ENCODE results near the gene HIGD1B.

Gene HIGD1B

GRCh38 chr17:44840274-44840673 lies 7.4 kb upstream of the HIGD1B start:
- no peak for DNase-seq

- no peak for DNase-seq
Measured at GRCh38 chr17:44840936-44841335, 6.7 kb upstream of the HIGD1B start.

GRCh38 chr17:44842748-44843147 lies 4.9 kb upstream of the HIGD1B start:
- DNase-seq = no peak

GRCh38 chr17:44844390-44844830 lies 3.3 kb upstream of the HIGD1B start:
- no peak for DNase-seq

GRCh38 chr17:44846206-44846605 lies 1.5 kb upstream of the HIGD1B start:
- no peak for DNase-seq

GRCh38 chr17:44848257-44848795 lies 643 bp downstream of the HIGD1B start:
- DNase-seq = no peak

- DNase-seq = no peak
Measured at GRCh38 chr17:44848961-44849489, 1.3 kb downstream of the HIGD1B start.

- no peak for DNase-seq
Measured at GRCh38 chr17:44850025-44850424, 2.3 kb downstream of the HIGD1B start.

- no peak for DNase-seq
Measured at GRCh38 chr17:44850612-44851011, 2.9 kb downstream of the HIGD1B start.

- no peak for DNase-seq
Measured at GRCh38 chr17:44854192-44854591, 6.5 kb downstream of the HIGD1B start.

- DNase-seq = no peak
Measured at GRCh38 chr17:44859701-44860100, 12.0 kb downstream of the HIGD1B start.

GRCh38 chr17:44862278-44862914 lies 14.7 kb downstream of the HIGD1B start:
- no peak for DNase-seq

- no peak for DNase-seq
Measured at GRCh38 chr17:44863061-44863918, 15.6 kb downstream of the HIGD1B start.

- no peak for DNase-seq
Measured at GRCh38 chr17:44864831-44865230, 17.1 kb downstream of the HIGD1B start.

- peak; percentile 51 for DNase-seq
Measured at GRCh38 chr17:44865231-44865660, 17.6 kb downstream of the HIGD1B start.

- no peak for DNase-seq
Measured at GRCh38 chr17:44865931-44866330, 18.2 kb downstream of the HIGD1B start.

- no peak for DNase-seq
Measured at GRCh38 chr17:44867841-44868240, 20.2 kb downstream of the HIGD1B start.

GRCh38 chr17:44871556-44871955 lies 23.9 kb downstream of the HIGD1B start:
- no peak for DNase-seq

- DNase-seq = no peak
Measured at GRCh38 chr17:44872131-44872768, 24.6 kb downstream of the HIGD1B start.

- DNase-seq = no peak
Measured at GRCh38 chr17:44875761-44876160, 28.1 kb downstream of the HIGD1B start.

GRCh38 chr17:44877121-44877520 lies 29.4 kb downstream of the HIGD1B start:
- DNase-seq = no peak

GRCh38 chr17:44878627-44879221 lies 31.0 kb downstream of the HIGD1B start:
- DNase-seq = peak; percentile 29

GRCh38 chr17:44879376-44879775 lies 31.7 kb downstream of the HIGD1B start:
- no peak for DNase-seq

Measured in midbrain (tissue), 1 donor.